ENCODE results near the gene CAMK1G.

The CAMK1G gene

DNA sequence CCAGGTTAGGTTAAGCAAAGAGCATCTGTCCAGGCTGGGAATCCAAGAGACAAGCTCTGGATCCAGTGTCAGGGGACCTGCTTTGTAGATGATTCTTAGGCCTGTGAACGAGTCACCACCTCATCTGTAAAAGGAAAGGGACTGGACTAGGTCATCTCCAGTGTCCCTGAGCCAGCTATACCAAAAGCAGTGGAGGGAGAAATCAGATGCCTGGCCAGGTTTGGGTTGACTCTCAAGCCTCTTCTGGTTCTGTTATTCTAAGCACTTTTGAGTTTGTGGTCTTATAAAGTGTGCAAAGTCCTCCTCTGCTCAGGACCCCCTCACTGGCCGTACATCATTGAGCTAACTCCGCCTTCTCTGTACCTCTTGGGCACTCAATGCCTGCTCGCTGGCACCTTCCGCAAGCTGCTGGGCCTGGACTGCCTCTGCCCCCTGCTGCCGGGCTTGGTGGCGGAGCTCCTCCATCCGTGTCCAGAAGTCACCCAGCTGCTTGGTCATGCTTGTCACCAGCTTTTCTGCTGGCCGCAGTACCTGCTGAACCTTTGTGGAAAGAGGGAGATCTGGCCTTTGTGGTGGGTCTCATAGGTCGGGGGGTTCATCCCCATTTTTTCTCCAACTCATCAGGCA lies 33.6 kb downstream of the CAMK1G start:
- H3K4me3 ChIP-seq (ENCODE audit: insufficient read depth, low read length, poor library complexity, severe bottlenecking), result no peak overlapping the region
- no peaks in the 10 kb centered on the region for H3K9me2 ChIP-seq (replicated peaks; ENCODE audit: insufficient read depth, low read length)
- H3K9me3 ChIP-seq (ENCODE audit: insufficient read depth, low read length), result no peaks in the 10 kb centered on the region
- H3K36me3 ChIP-seq (ENCODE audit: low read length), result no peaks in the 10 kb centered on the region
- no peaks in the 10 kb centered on the region for H4K20me1 ChIP-seq (ENCODE audit: low read depth, low read length)
- H2AFZ ChIP-seq (ENCODE audit: low read depth, low read length, severe bottlenecking), result no peak overlapping the region
- no peak overlapping the region for H3K4me2 ChIP-seq (ENCODE audit: low read depth, low read length, poor library complexity, severe bottlenecking)
- H3K79me2 ChIP-seq (ENCODE audit: insufficient read depth, low read length), result no peaks in the 10 kb centered on the region
- H3K27ac ChIP-seq (ENCODE audit: low read depth, low read length), result no peak overlapping the region
- no peak overlapping the region for H3K9ac ChIP-seq (ENCODE audit: low read length)
- H3F3A ChIP-seq (ENCODE audit: insufficient read depth), result no peaks in the 10 kb centered on the region
- TF ChIP-seq CTCF (IDR thresholded peaks at IDR 0.05; ENCODE audit: insufficient read depth, low read length, poor library complexity, severe bottlenecking), result no peak
- no peak for TF ChIP-seq EZH2phosphoT487 (conservative IDR thresholded peaks at IDR 0.05; ENCODE audit: low read length)
- H3K27me3 ChIP-seq (ENCODE audit: low read length), result no peaks in the 10 kb centered on the region

DNA sequence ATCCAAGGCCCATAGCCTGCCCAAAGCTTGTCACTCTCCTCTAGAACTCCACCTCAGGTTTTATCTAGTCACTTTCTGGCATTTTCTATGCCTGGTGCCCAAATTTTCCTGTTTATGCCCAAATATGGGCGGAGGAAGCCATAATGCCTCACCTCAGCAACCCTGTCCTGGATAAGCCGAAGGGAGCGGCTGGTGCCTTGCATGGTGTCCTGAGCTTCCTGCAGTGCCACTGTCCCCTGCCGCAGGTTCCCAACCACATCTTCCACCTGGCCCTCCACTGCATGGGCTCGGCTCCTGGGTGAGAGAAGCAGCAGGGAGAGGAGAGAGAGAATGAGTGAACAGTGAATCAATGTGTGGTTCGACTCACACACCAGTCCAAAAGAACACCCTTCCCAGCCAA lies 34.2 kb downstream of the CAMK1G start:
- no peaks in the 10 kb centered on the region for H3F3A ChIP-seq (ENCODE audit: insufficient read depth)
- no peaks in the 10 kb centered on the region for H4K20me1 ChIP-seq (ENCODE audit: low read depth, low read length)
- H3K27ac ChIP-seq (ENCODE audit: low read depth, low read length), result no peak overlapping the region
- no peaks in the 10 kb centered on the region for H3K36me3 ChIP-seq (ENCODE audit: low read length)
- TF ChIP-seq CTCF (IDR thresholded peaks at IDR 0.05; ENCODE audit: insufficient read depth, low read length, poor library complexity, severe bottlenecking) (no peak), EZH2phosphoT487 (conservative IDR thresholded peaks at IDR 0.05; ENCODE audit: low read length) (no peak)
- no peak overlapping the region for H2AFZ ChIP-seq (ENCODE audit: low read depth, low read length, severe bottlenecking)
- H3K9ac ChIP-seq (ENCODE audit: low read length), result no peak overlapping the region
- H3K27me3 ChIP-seq (ENCODE audit: low read length), result no peaks in the 10 kb centered on the region
- no peak overlapping the region for H3K4me3 ChIP-seq (ENCODE audit: insufficient read depth, low read length, poor library complexity, severe bottlenecking)
- H3K4me2 ChIP-seq (ENCODE audit: low read depth, low read length, poor library complexity, severe bottlenecking), result no peak overlapping the region
- H3K9me3 ChIP-seq (ENCODE audit: insufficient read depth, low read length), result no peaks in the 10 kb centered on the region
- no peaks in the 10 kb centered on the region for H3K79me2 ChIP-seq (ENCODE audit: insufficient read depth, low read length)
- H3K9me2 ChIP-seq (replicated peaks; ENCODE audit: insufficient read depth, low read length), result no peaks in the 10 kb centered on the region

- no peak overlapping the region for H3K27ac ChIP-seq (ENCODE audit: low read depth, low read length)
- H3K79me2 ChIP-seq (ENCODE audit: insufficient read depth, low read length), result no peaks in the 10 kb centered on the region
- H2AFZ ChIP-seq (ENCODE audit: low read depth, low read length, severe bottlenecking), result no peak overlapping the region
- no peak overlapping the region for H3K9ac ChIP-seq (ENCODE audit: low read length)
- H3K9me2 ChIP-seq (replicated peaks; ENCODE audit: insufficient read depth, low read length), result no peaks in the 10 kb centered on the region
- H3K4me2 ChIP-seq (ENCODE audit: low read depth, low read length, poor library complexity, severe bottlenecking), result no peak overlapping the region
- H3K9me3 ChIP-seq (ENCODE audit: insufficient read depth, low read length), result no peaks in the 10 kb centered on the region
- H3F3A ChIP-seq (ENCODE audit: insufficient read depth), result no peaks in the 10 kb centered on the region
- H3K27me3 ChIP-seq (ENCODE audit: low read length), result no peaks in the 10 kb centered on the region
- no peaks in the 10 kb centered on the region for H3K36me3 ChIP-seq (ENCODE audit: low read length)
- no peaks in the 10 kb centered on the region for H4K20me1 ChIP-seq (ENCODE audit: low read depth, low read length)
- TF ChIP-seq CTCF (IDR thresholded peaks at IDR 0.05; ENCODE audit: insufficient read depth, low read length, poor library complexity, severe bottlenecking) (no peak), EZH2phosphoT487 (conservative IDR thresholded peaks at IDR 0.05; ENCODE audit: low read length) (no peak)
- H3K4me3 ChIP-seq (ENCODE audit: insufficient read depth, low read length, poor library complexity, severe bottlenecking), result no peak overlapping the region
These were observed 34.8 kb downstream of the CAMK1G start for GRCh38 chr1:209618291-209618690.
